Left renal cortex interstitium (tissue), 4 donors: ENCODE data around the gene NEURL3. TPM values are rescaled to one million over a fixed set of nuclear protein-coding genes. Genes with fewer than 3 reads are reported as not detected.
"Not testable (repeated sequence)": the region's sequence is repeated elsewhere in the genome, so short reads cannot be mapped to it uniquely, and the experiment has no call there.

ENCODE experiments used
- DNase-seq, 4 donors: peaks; one replicate each; pipeline ENCODE4 v3.0.0-alpha.2; 2013; ENCODE audit warnings: low read depth in 4 of 4, low spot score in 2 of 4, missing footprints in 1 of 4
- polyA plus RNA-seq, 4 donors: library from polyadenylated mRNA; unstranded; fragments of 120-200 nt; gene quantifications; one replicate each; pipeline ENCODE4 v1.2.1, GENCODE V29; 2013; ENCODE audit not compliant: insufficient read length in 4 of 4

The NEURL3 gene
- polyA plus RNA-seq, 4 donors, result 4.5 to 7.5 (median 6.2) TPM

DNA sequence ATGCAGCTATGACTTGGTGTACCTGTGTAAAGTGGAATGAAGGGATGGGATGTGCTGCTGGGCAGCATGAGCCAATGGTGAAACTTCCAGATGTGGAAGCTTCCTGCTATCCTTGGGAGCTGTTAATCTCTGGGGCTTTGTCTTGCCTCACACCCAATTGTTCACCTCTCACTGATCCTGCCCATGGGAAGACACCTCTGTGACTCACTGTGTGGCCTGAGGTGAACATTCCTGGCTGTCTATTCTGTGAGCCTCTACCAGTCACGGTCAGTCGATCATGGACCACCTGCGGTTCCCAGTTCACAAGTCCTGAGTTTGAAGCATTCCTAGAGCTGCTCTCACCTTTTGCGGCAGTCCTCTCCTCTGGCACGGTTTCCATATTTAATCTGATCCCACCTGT lies 12.1 kb downstream of the NEURL3 start:
- DNase-seq, result no peak

DNA sequence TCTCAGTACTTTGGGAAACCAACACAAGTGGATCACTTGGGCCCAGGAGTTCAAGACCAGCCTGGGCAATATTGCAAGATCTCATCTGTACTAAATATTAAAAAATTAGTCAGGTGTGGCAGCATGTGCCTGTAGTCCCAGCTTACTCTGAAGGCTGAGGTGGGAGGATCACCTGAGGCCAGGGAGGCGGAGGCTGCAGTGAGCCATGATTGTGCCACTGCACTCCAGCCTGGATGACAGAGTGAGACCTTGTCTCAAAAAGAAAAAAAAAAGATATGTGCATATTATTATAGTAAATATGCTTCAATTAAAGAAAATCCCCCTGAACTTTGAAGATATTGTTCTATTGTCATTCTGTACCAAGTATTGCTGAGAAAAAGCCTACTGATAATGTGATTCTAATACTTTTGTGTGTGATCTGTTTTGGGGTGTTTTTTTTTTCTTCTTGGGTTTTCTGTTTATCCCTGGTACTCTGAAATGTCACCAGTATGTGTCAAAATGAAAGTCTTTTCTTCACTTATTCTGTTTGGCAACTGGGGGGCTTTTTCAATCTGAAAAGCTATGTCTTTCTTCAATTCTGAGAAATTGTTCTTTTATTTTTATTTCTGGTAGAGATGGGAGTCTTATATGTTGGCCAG lies 13.2 kb downstream of the NEURL3 start:
- no peak for DNase-seq

DNA sequence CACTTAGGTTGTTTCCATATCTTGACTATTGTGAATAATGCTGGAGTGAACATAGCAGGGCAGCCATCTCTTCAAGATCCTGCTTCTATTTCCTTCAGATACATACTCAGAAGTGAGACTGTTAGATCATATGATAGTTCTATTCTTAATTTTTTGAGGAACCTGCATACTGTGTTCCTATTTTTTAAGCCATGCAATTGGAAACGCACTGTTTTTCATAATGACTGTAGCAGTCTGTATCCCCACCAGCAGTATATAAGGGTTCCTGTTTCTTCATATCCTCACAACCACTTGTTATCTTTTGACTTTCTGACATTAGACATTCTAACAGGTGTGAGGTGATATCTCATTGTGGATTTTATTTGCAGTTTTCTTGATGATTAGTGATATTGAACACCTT lies 15.5 kb downstream of the NEURL3 start:
- DNase-seq, result no peak

DNA sequence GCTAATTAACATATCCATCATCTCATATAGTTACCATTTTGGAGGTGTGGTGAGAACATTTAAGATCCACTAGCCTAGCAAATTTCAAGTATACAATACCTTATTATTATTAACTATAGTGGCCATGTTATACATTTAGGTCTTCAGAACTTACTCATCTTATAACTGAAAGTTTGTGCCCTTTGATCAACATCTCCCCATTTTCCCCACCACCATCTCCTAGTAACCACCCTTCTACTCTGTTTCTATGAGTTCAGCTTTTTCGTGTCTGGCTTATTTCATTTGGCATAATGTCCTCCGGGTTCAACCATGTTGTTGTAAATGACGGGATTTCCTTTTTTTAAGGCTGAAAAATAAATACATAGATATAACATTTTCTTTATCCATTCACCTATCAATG lies 15.9 kb downstream of the NEURL3 start:
- no peak for DNase-seq

DNA sequence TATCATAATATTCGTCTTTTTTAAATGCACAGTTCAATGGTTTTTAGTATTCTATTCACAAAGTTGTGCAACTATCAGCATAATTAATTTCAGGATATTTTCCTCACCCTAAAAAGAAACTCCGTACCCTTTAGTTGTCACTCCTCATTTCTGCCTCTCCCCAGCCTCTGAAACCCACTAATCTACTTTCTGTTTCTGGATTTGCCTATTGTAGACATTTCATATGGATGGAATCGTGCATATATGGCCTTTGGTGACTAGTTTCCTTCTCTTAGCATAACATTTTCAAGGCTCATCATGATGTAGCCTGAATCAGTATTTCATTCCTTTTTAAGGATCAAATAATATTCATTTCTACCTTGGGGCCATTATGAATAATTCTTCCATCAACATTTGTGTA lies 18.5 kb downstream of the NEURL3 start:
- DNase-seq, result no peak

DNA sequence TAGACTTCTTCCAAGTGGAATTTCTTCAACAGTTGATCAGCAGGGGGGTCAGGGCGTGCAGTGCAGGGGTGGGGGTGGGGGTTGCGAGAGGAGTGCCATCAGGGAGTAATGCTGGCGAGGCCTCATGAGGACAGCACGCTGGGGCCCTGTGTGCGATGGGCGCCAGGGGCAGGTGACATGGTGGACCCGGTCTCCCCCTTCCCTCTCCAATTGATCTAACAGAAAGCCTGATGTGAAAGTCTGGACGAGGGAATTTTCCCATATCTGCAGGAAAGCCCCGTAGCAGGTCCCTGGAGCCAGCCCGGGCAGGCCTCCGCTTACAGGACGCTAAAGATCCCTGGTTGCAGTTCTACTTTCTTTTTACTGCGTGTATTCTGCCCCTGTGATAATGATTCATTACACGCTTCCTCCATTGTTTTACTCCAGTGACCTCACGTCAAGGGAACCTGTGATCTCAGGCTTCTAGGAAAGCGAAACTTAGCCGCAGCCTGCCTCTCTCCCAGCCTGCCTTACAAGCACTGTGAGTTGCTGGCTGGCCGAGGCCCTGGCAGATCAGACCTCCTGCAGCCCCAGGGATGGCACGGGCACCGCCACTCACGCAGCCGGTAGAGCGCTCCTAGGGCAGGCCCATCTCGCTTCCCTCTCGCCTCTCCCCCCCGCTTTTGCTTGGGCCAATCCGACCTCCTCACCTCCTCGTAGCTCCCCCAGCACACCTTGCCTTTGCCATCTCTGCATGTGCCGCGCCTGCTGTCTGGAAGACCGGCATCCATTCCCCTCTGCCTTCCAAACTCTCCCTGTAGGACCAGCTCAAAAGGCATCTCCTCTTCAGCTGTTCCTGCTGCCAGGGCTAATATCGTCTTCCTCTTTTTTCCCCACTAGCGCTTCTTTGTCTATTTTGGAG lies 19.2 kb downstream of the NEURL3 start:
- DNase-seq, result peak; percentile 43 to 72 (median 58)

DNA sequence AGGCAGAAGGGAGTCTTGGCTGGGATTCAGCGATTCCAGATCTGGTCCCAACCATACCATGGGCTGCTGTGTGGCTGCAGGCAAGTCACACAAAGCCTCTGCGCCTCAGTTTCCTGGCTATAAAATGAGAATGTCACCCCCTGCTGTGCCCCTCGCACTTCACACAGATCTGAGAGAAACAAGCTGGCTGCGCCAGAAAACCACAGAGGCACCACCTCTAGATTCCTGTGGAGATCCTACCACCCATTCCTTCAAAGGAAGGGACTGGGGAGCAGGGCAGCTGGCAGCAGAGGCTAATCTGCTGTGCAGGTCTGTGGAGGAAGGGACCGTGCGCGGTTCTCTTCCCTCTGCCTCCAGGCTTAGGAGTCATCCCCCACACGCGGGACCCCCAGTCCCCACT lies 19.8 kb downstream of the NEURL3 start:
- no peak for DNase-seq

DNA sequence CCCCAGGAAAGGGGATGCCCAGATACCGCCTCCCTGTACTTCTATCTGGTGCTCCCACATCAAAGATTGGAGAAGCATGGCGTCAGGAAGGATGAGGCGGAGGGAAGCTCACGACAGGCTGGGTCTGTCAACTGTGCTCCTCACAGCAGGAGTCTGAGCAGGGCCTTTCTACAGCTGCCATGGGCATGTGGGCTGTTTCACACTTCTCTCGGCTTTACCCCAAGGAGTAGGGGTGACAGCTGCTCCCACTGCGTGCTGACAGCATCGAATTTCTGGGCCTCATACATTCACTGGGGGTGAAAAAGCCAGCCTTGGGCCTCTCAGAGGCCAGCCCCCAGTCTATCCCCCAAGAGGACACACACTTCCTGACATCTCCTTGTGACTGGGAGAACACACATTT lies 21.1 kb downstream of the NEURL3 start:
- DNase-seq, result no peak

DNA sequence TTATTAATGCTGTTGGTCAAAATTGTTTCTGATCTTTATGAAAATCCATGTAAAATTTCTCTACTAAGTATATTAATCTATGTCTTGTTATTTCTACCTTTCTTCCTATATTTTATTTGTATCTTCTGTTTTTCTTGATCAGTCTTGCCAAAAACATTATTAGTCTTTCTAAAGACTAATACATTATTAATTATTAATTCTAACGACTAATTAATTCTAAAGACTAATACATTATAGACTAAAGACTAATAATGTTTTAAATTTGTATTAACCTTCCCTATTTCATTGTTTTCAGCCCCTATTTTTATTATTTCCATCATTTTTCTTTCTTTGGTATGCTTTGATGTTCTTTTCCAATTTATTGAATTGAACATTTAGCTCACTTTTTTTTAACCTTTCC lies 27.7 kb downstream of the NEURL3 start:
- no peak for DNase-seq

DNA sequence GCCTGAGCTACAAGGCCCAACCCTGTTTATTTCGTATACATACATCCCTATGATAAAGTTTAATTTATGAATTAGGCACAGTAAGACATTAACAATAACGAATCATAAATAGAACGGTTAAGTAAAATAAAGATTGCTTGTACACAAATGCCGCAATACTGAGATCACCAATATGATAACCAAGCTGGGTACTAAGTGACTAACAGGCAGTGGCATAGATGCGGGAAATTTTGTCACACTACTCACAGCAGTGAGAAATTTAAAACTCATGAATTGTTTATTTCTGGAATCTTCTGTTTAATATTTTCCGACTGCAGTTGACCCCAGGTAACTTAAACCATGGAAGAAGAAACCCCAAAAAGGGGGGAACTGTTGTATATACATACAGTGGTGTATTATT lies 33.4 kb downstream of the NEURL3 start:
- no peak for DNase-seq

DNA sequence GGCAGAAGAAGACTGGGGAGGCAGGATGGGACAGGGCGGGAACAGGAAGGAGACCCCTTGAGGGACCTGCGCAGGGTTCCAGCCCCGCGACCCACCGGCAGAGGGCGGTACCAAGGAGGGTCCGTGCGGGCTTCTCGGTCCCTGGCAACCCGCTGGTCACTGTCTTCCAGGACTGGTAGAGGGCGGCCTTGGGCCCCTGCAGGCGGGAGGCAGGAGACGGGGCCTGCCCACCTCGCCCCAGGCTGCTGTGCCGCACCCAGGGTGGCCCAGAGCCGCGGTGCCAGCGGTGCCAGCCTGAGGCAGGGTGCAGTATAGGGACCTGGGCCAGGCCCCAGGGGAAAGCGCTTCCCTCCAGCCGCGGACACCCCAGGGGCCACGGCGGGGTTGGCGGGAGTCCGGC lies 34.5 kb downstream of the NEURL3 start:
- DNase-seq, result peak in 1 of 4 donors; percentile 34

DNA sequence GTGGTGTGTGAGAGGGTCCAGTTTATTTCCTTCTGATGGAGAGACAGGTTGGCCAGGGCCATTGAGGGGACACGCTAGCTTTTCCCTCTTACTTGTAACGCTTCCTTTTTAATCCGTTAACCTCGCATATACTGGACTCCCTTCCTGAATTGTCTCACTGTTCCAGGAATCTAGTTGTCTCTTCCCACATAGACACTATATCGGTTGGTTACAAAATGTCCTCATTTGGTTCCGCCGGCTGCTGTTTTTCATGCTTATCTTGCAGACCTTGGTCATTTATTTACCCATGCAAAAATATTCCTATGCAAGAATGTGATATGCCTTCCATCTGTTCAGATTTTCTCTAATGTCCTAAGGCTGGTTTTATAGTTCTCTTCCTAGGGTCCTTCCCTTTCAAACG lies 35.0 kb downstream of the NEURL3 start:
- DNase-seq, result no peak

DNA sequence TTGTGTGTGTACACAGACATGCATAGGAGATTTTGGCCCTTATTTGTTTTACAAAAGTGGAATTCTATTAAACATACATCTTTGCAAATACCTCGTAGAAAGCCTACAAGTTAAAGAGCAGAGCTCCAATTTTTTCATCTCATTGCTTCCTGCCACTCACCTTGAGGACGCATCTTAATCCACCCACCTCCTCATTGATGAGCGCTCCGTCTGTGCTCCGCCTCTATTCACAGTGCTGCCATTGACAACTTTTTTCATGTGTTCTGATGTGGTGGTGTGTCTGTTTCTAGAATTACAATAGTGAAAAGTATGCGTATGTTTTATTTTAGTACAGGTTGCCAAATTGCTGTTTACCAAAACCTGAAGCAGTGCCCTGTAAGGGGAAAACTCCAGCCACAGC lies 36.3 kb downstream of the NEURL3 start:
- no peak for DNase-seq

DNA sequence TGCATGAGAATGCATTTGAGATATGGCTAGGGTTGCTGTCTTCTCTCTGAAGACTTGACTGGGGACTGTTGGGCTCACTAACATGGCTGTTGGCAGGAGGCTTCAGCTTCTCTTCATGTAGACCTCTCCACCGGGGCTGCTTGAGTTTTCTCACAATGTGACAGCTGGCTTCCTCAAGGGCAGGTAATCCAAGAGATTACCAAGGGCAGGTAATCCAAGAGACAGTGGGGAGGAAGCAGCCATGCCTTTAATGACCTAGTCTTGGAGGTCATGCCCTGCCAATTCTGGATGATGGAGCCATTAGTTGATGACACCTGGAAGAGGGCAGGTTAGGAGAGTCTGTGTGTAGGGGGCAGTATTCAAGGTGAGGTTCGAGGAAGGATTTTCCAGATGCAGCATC lies 40.5 kb downstream of the NEURL3 start:
- no peak for DNase-seq

DNA sequence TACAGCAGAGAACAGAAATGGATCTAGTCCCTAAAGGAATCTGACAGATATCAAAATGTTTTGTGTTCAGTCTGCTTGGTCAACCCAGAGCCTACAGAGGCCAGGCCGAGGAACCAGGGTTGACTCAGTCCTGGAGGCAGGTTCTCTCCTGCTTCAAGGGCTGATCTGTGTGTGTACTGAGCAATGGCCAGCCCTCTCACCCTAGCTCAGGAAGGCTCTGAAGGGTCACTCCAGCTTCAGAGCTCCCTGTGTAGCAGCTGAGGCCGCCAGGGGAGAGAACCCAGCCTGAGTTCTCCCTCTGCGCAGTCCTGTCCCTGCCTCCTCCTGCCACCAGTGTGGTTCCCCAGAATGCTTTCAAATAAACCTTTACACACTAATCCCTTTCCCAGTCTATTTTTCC lies 41.1 kb downstream of the NEURL3 start:
- DNase-seq, result no peak

DNA sequence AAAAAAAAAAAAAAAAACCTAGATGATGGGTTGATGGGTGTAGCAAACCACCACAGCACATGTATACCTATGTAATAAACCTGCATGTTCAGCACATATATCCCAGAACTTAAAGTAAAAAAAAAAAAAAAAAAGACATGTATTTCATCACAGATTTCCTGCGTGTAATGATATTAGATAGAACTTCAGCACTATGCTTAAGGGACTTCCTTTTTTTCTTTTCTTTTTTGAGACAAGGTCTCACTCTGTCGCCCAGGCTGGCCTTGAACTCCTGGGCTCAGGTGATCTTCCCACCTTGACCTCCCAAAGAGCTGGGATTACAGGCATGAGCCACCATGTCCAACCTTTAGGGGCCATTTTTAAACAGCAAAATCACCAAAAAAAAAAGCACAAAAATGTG lies 42.0 kb downstream of the NEURL3 start:
- no peak for DNase-seq

DNA sequence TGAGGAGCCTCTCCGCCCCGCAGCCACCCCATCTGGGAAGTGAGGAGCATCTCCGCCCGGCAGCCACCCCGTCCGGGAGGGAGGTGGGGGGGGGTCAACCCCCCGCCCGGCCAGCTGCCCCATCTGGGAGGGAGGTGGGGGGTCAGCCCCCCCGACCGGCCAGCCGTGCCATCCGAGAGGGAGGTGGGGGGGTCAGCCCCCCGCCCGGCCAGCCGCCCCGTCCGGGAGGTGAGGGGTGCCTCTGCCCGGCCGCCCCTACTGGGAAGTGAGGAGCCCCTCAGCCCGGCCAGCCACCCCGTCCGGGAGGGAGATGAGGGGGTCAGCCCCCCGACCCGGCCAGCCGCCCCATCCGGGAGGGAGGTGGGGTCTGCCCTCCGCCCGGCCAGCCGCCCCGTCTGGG lies 43.5 kb downstream of the NEURL3 start:
- not testable (repeated sequence) for DNase-seq

DNA sequence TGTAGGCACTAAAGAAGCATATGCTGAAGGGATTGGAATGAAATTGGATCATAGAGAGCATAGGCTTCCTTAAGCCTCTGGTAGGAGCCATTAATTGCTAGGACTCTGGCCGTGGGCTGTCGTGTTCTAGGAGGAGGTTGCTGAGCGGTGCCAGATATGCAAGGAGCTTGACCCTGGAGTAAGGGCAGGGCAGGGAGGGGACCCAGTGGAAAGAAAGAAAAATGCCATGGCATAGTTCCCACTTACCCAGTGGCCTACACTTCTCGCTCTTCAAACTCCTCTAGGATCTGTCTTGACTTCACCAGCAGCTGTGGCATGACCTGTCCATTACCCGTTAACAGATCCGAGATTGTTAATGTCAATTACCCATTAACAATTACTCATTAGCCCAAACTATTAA lies 53.1 kb downstream of the NEURL3 start:
- no peak for DNase-seq

DNA sequence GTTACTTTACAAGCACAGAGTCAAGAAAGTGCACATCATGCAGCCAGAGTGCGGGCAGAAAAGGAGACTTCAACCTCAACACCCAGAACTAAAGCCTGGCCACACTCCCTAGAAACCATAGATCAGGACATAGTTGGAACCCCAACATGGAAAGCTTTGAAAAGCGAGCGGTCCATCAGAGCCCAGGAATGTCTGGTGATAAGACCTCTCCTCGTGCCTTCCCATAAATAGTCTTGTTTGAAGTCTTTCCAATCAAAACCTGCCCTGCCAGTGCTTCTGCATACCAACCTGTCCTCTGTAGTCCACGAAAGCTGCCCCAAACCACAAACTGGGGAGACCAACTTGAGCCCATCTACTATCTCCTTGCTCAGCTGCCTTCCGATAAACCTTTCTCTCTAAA lies 55.5 kb downstream of the NEURL3 start:
- DNase-seq, result no peak

DNA sequence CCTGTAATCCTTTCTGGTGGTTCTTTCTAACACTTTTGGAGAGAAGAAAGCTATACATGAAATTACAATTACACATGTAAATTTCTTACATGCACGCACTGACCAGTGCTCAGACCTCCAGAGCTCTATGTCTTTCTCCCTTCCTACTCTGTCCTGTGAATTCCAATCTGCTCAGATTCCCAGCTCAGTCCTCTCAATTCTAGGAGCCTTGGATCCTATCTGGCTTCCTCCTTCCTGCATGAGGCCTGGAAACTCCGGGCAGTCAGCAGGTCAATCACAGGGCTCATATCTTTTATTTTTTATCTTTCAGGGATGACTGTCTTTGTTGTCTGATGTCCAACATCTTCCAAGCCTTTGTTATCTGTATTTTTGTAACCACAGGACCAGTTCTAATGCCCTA lies 56.0 kb downstream of the NEURL3 start:
- DNase-seq, result no peak

DNA sequence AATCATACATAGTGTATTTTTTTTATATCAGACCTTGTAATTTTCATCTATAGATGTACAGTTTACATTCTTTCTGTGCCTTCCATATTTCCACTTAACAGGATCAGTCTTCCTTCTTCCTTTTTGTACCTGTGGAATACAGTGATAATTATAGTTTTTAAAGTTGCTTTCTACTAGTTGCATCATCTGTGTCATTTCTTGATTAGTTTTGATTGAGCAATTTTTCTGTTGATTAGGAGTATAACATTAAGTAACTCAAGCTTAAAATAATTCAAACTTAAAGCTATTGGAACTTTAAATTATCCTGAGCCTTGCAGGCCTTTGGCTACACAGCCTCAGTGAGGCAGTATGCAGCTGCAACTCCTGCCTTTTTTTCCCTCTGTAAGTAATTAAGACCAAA lies 57.4 kb downstream of the NEURL3 start:
- DNase-seq, result no peak
